Neutrophil (primary cell): ENCODE measurements around the gene OXSR1.

Source experiments
- H3K27ac ChIP-seq: fragments of 200-600 bp; sonication (generic); 2 replicates; pipeline ENCODE4 v1.5.1; 2016; ENCODE audit warnings: mild to moderate bottlenecking, moderate library complexity
- H3K27me3 ChIP-seq: fragments of 200-600 bp; sonication (generic); 2 replicates; pipeline ENCODE4 v1.6.0; 2016; ENCODE audit warnings: mild to moderate bottlenecking
- H3K36me3 ChIP-seq: fragments of 200-600 bp; sonication (generic); 2 replicates; pipeline ENCODE4 v1.5.1; 2017
- H3K4me1 ChIP-seq, 2 experiments: fragments of 200-600 bp in 1 of 2; sonication (generic) in 1 of 2; 1 replicate in 1 of 2; 2 replicates in 1 of 2; pipeline versions ENCODE4 v1.5.1 to v1.6.1; 2013 to 2016; ENCODE audit warnings: low read depth in 1 of 2, low read length in 1 of 2, mild to moderate bottlenecking in 1 of 2, moderate library complexity in 1 of 2; ENCODE audit not compliant: control insufficient read depth in 1 of 2, insufficient read depth in 1 of 2
- H3K4me3 ChIP-seq, 2 experiments: fragments of 200-600 bp in 1 of 2; sonication (generic) in 1 of 2; 1 replicate in 1 of 2; 2 replicates in 1 of 2; pipeline ENCODE4 v1.5.1; 2013 to 2016; ENCODE audit warnings: low read depth in 1 of 2, low read length in 1 of 2, mild to moderate bottlenecking in 1 of 2, moderate library complexity in 1 of 2
- H3K9me3 ChIP-seq: fragments of 200-600 bp; sonication (generic); 2 replicates; pipeline ENCODE4 v1.5.1; 2016
- TF ChIP-seq, protein P1 (sequence below): fragments of 200-600 bp; sonication (generic); IDR thresholded peaks from 2 replicates; pipeline ENCODE4 v1.5.1; 2016; ENCODE audit warnings: antibody characterized with exemption

OXSR1 gene

DNA sequence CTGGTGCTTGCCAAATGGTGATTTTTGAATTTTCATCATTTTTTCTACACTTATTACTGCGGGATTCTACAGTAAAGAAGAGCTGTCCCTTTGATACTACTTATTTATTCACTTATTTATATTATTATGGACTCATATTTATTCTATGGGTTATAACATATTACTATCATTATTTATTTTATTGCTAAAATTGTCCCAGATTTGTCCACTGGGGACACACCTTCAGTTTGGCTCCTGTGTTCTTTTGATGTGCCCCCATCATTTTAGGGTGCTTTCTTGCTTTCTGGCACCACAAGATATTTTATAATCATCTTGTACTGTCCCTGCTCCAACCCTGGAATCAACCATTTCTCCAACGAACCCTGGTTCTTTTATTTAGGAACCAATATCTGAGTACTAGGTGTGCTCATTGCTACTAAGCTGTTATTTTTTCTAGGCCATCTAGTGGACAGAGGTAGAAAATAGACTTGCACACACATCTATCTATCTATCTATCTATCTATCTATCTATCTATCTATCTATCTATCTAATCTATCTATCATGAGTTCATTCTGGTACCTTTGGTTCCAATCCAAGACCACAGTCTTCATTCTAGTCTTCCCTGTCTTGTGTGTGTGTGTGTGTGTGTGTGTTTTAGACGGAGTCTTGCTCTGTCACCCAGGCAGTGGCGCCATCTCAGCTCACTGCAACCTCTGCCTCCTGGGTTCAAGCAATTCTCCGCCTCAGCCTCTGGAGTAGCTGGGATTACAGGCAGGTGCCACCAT is 132.8 kb downstream of the OXSR1 start:
- no peak overlapping the region for H3K27ac ChIP-seq
- TF ChIP-seq, protein P1, sequence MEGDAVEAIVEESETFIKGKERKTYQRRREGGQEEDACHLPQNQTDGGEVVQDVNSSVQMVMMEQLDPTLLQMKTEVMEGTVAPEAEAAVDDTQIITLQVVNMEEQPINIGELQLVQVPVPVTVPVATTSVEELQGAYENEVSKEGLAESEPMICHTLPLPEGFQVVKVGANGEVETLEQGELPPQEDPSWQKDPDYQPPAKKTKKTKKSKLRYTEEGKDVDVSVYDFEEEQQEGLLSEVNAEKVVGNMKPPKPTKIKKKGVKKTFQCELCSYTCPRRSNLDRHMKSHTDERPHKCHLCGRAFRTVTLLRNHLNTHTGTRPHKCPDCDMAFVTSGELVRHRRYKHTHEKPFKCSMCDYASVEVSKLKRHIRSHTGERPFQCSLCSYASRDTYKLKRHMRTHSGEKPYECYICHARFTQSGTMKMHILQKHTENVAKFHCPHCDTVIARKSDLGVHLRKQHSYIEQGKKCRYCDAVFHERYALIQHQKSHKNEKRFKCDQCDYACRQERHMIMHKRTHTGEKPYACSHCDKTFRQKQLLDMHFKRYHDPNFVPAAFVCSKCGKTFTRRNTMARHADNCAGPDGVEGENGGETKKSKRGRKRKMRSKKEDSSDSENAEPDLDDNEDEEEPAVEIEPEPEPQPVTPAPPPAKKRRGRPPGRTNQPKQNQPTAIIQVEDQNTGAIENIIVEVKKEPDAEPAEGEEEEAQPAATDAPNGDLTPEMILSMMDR = no peak
- no peak overlapping the region for H3K4me3 ChIP-seq
- H3K4me1 ChIP-seq = peaks cover under 1 to 8% of the 10 kb centered on the region in 2 experiments
- no peaks in the 10 kb centered on the region for H3K9me3 ChIP-seq
- H3K27me3 ChIP-seq = no peaks in the 10 kb centered on the region
- H3K36me3 ChIP-seq = no peaks in the 10 kb centered on the region
